ENCODE results near the gene CASP1. TPM values are rescaled to one million over a fixed set of nuclear protein-coding genes. Genes with fewer than 3 reads are reported as not detected.

The CASP1 gene
- total RNA-seq, 4 donors from 2014 or later, result 1.1 to 7.8 (median 3.5) TPM

GRCh38 chr11:105051559-105051958 lies 16.6 kb upstream of the CASP1 start:
- DNase-seq (no peak), ATAC-seq (no peak)
- H3K36me3 ChIP-seq, result no peaks in the 10 kb centered on the region
- no peaks in the 10 kb centered on the region for H3K27me3 ChIP-seq
- no peak overlapping the region for H3K4me3 ChIP-seq
- TF ChIP-seq POLR2A (IDR thresholded peaks at IDR 0.05) (no peak), CTCF (IDR thresholded peaks at IDR 0.05 in 4 of 5, conservative IDR thresholded peaks at IDR 0.05 in 1 of 5) (no peak)
- in situ Hi-C loops (cut with MboI; ENCODE audit: low sequenced_read_pairs in 4 of 4), result no loop called here
- H3K9me3 ChIP-seq, result no peaks in the 10 kb centered on the region
- H3K27ac ChIP-seq, result no peak overlapping the region
- intact Hi-C loops (cut with DNase I; ENCODE audit: low total_unique reads), result no loop called here
- H3K4me1 ChIP-seq, result no peaks in the 10 kb centered on the region

- no peak for ATAC-seq
- intact Hi-C loops (cut with DNase I; ENCODE audit: low total_unique reads), result no loop called here
- H3K36me3 ChIP-seq, result no peaks in the 10 kb centered on the region
Observed at GRCh38 chr11:105049481-105049880, 14.5 kb upstream of the CASP1 start.

DNA sequence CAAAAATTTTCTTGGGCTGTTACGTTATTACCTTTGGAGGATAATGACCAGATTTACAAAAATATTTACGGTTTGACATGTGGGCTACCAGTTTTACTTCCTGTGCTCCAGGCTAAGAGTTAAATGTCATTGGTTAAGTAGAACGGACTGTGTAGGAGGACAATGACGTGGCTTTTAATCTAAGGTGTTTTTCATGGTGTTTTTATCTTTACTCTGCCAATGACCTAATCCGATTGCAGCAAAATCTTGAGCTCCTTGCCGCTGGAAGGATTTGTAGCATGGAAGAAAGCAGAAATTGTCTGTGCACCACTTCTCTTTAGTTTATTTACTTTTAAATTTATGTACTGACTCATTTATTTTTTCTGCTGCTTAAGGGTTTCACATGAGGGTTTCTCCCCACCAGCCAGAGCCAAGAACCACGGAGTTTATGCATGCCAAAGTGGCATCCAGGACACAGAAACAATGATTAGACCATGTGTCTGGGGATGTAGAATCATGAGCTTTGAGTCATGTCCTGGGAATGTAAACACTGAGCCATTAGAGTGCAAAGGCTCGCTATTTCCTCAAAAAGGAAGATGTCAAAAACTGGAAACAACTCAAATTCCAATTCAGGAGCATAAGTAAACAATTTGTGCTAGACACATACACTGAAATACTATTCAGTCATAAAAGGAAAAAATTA lies 12.1 kb upstream of the CASP1 start:
- no peaks in the 10 kb centered on the region for H3K27me3 ChIP-seq
- no peak overlapping the region for H3K27ac ChIP-seq
- no peak for TF ChIP-seq CTCF (IDR thresholded peaks at IDR 0.05 in 4 of 5, conservative IDR thresholded peaks at IDR 0.05 in 1 of 5)
- TF ChIP-seq POLR2A (IDR thresholded peaks at IDR 0.05), result no peak
- intact Hi-C loops (cut with DNase I; ENCODE audit: low total_unique reads), result no loop called here
- H3K4me3 ChIP-seq, result no peak overlapping the region
- no peaks in the 10 kb centered on the region for H3K4me1 ChIP-seq
- no peak for DNase-seq
- no peaks in the 10 kb centered on the region for H3K36me3 ChIP-seq
- ATAC-seq, result no peak
- in situ Hi-C loops (cut with MboI; ENCODE audit: low sequenced_read_pairs in 4 of 4), result no loop called here
- no peaks in the 10 kb centered on the region for H3K9me3 ChIP-seq

More at GRCh38 chr11:105049481-105049880, 14.5 kb upstream of the CASP1 start:
- no peak for DNase-seq
- H3K4me1 ChIP-seq, result no peaks in the 10 kb centered on the region
- no peak overlapping the region for H3K27ac ChIP-seq
- TF ChIP-seq POLR2A (IDR thresholded peaks at IDR 0.05) (no peak), CTCF (IDR thresholded peaks at IDR 0.05 in 4 of 5, conservative IDR thresholded peaks at IDR 0.05 in 1 of 5) (no peak)
- no peak overlapping the region for H3K4me3 ChIP-seq
- H3K9me3 ChIP-seq, result no peaks in the 10 kb centered on the region
- in situ Hi-C loops (cut with MboI; ENCODE audit: low sequenced_read_pairs in 4 of 4), result no loop called here
- no peaks in the 10 kb centered on the region for H3K27me3 ChIP-seq

GRCh38 chr11:105045676-105046296 lies 10.8 kb upstream of the CASP1 start:
- in situ Hi-C loops (cut with MboI; ENCODE audit: low sequenced_read_pairs in 4 of 4) (no loop called here), intact Hi-C loops (cut with DNase I; ENCODE audit: low total_unique reads) (no loop called here)
- no peak for TF ChIP-seq CTCF (IDR thresholded peaks at IDR 0.05 in 4 of 5, conservative IDR thresholded peaks at IDR 0.05 in 1 of 5)
- no peak for TF ChIP-seq POLR2A (IDR thresholded peaks at IDR 0.05)
- Histone ChIP-seq H3K27me3 (no peaks in the 10 kb centered on the region), H3K27ac (peak overlapping the region; percentile 26 to 68 (median 48)), H3K4me1 (no peaks in the 10 kb centered on the region), H3K9me3 (no peaks in the 10 kb centered on the region), H3K36me3 (no peaks in the 10 kb centered on the region), H3K4me3 (peak overlapping the region; percentile 27 to 42 (median 37))
- DNase-seq, result no peak
- ATAC-seq, result no peak
